BLaER1 (cell line): ENCODE measurements around the gene KRT14.
"Not testable (repeated sequence)": the region's sequence is repeated elsewhere in the genome, so short reads cannot be mapped to it uniquely, and the experiment has no call there.

ENCODE experiments used
- H3K27ac ChIP-seq: shearing (Covaris generic); formaldehyde crosslinking; 2 replicates; pipeline ENCODE4 v1.8.1; 2022
- H3K27me3 ChIP-seq: shearing (Covaris generic); formaldehyde crosslinking; 2 replicates; pipeline ENCODE4 v1.8.1; 2022
- H3K36me3 ChIP-seq: shearing (Covaris generic); formaldehyde crosslinking; 2 replicates; pipeline ENCODE4 v1.8.1; 2022
- H3K4me1 ChIP-seq: shearing (Covaris generic); formaldehyde crosslinking; 2 replicates; pipeline ENCODE4 v1.8.1; 2022
- H3K4me2 ChIP-seq: shearing (Covaris generic); formaldehyde crosslinking; 2 replicates; pipeline ENCODE4 v1.8.1; 2022
- H3K4me3 ChIP-seq: shearing (Covaris generic); formaldehyde crosslinking; 2 replicates; pipeline ENCODE4 v1.8.1; 2022
- H3K9ac ChIP-seq: shearing (Covaris generic); formaldehyde crosslinking; 2 replicates; pipeline ENCODE4 v1.8.1; 2022
- H3K9me3 ChIP-seq: shearing (Covaris generic); formaldehyde crosslinking; 2 replicates; pipeline ENCODE4 v1.8.1; 2022
- H4K20me1 ChIP-seq: shearing (Covaris generic); formaldehyde crosslinking; 2 replicates; pipeline ENCODE4 v1.8.1; 2022
- Cebpa-rat ChIP-seq: shearing (Covaris generic); IDR thresholded peaks from 2 replicates; pipeline ENCODE4 v1.8.1; 2022

The KRT14 gene

DNA sequence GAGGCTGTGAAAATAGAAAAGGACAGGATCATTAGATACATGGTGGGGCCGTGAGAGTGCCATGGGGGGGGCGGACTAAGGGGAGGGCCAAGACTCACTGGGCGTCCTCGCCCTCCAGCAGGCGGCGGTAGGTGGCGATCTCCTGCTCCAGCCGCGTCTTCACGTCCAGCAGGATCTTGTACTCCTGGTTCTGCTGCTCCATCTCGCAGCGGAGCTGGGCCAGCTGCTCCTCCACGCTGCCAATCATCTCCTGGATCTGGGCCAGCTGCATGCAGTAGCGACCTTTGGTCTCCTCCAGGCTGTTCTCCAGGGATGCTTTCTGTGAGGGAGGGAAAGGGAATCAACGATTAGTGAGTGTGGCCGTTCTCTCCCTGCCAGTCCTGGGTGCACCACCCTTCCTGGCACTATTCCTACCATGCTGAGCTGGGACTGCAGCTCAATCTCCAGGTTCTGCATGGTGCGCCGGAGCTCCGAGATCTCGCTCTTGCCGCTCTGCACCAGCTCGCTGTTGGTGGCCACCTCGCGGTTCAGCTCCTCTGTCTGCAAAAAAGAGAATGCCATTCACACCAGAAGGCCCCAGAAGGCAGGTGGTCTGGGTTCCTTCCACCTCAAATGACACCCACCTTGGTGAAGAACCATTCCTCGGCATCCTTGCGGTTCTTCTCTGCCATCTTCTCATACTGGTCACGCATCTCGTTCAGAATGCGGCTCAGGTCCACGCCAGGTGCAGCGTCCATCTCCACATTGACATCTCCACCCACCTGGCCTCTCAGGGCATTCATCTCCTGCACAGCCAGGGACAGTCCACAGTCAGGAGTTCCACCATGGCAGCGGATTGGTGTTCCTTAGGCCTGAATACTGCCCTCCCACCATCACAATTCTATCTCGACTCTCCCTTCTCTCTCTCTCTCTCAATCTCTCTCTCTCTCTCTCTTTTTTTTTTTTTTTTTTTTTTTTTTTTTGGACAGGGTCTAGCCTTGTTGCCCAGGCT is 3.3 kb downstream of the KRT14 start:
- Histone ChIP-seq H4K20me1 (no peaks in the 10 kb centered on the region), H3K27me3 (no peaks in the 10 kb centered on the region), H3K36me3 (no peaks in the 10 kb centered on the region), H3K4me3 (no peak overlapping the region), H3K9me3 (no peaks in the 10 kb centered on the region), H3K4me2 (no peak overlapping the region), H3K27ac (no peak overlapping the region), H3K9ac (no peak overlapping the region), H3K4me1 (no peaks in the 10 kb centered on the region)
- TF ChIP-seq Cebpa-rat, result no peak

DNA sequence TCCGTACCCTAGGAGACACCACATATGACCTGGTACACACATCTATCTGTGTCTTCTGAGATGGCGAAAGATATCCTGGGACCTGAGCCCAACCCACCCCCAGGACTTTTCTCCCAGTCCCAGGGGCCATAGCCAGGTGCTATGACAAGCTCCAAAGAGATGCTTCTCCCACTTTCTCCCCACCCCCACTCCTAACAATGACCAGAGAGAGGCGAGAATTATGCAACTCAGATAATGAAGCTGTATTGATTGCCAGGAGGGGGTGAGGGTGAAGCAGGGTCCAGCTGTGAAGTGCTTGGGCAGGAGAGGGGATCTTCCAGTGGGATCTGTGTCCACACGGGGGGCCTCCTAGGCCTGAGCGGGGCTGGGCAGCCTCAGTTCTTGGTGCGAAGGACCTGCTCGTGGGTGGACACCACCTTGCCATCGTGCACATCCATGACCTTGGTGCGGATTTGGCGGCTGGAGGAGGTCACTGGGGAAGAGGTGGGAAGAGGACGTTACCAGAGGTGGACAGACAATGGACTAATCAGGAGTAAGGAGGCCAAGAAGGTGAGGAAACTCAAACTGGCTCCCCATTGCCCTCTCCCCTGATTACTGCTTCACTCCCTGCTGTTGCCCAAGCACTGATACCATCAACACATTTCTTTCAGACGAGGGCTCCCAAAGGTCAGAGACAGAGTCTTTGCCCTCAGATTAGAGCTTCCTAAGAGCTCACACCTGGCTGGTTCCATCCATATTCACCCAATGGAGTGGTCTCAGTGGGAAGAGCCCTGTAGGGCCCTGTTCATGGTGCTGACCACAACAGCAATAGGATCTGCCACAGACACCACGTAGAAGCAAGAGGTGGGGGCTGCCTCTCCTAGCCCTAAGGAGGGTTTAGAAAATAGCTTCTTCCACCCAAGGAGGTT is 4.4 kb downstream of the KRT14 start:
- H4K20me1 ChIP-seq, H3K4me1 ChIP-seq, H3K9ac ChIP-seq, H3K36me3 ChIP-seq, H3K27ac ChIP-seq, H3K9me3 ChIP-seq, H3K27me3 ChIP-seq, H3K4me3 ChIP-seq, H3K4me2 ChIP-seq: not testable (repeated sequence)

DNA sequence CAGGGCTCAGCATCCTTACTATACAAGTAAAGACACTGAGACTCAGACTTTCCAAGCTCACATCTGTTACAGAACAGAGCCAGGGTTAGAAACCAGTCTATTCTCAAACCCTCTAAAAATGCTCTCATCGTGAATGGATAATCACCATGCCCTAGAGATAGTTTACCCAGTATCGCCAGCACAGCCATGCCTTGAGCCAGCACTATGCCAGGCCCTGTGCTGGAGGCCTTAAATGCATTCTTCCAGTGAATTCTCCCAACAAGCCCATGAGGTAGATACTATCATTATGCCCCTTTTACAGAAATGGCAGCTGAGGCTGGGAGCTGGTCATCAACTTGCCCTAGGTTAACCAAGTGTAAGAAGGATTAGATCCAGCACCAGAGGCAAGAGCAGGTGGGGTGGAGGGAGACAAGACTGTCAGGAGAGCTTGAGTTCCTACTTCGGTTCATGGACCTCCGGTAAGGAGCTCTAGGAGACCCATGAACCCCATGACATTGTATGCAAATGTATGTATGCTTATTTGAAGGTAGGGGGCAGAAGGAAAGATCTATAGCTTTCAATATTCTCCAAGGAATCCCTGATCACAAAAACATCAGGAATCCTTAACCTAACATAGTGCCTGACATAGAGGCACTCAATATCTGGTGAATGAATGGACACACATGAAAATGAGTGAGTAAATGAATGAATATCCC is 5.2 kb downstream of the KRT14 start:
- Histone ChIP-seq H3K9me3 (no peaks in the 10 kb centered on the region), H3K4me1 (no peaks in the 10 kb centered on the region), H4K20me1 (no peaks in the 10 kb centered on the region), H3K36me3 (no peaks in the 10 kb centered on the region), H3K27ac (no peak overlapping the region), H3K9ac (no peak overlapping the region), H3K4me3 (no peak overlapping the region), H3K4me2 (no peak overlapping the region), H3K27me3 (no peaks in the 10 kb centered on the region)
- TF ChIP-seq Cebpa-rat, result no peak

DNA sequence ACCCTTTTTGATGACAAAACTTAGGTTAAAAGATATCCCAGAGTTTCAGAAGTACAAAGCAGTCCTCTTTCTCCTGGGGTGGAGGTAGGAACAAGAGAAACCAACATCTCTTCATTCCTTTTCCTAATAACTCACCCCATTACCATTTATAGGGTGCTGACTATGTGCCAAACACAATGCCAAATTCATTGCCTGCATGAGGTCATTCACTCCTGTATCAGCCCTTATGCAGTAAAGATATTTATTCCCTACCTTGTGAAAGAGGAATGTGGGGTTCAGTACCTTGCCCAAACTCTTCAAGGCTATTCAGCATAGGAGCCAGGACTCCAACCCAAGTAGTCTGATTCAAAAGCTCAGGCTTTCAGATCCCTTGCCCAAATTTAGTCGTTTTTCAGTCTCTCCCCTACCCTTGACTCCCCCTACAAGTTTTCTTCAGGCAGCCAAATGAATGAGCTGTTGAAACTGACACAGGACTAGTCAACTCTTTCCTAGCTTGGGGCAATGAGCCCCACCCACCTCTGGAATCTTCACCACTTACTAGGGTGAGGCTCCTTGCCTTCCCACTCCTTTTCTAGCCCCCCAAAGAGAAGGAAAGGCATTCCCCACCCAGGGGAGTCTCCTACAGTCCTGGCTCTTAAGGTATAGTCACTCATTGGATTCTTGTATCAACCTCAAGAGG is 5.9 kb downstream of the KRT14 start:
- Histone ChIP-seq H3K4me3 (no peak overlapping the region), H3K27ac (no peak overlapping the region), H3K9me3 (no peaks in the 10 kb centered on the region), H3K4me1 (no peaks in the 10 kb centered on the region), H3K4me2 (no peak overlapping the region), H3K9ac (no peak overlapping the region), H4K20me1 (no peaks in the 10 kb centered on the region), H3K36me3 (no peaks in the 10 kb centered on the region), H3K27me3 (no peaks in the 10 kb centered on the region)
- TF ChIP-seq Cebpa-rat, result no peak

DNA sequence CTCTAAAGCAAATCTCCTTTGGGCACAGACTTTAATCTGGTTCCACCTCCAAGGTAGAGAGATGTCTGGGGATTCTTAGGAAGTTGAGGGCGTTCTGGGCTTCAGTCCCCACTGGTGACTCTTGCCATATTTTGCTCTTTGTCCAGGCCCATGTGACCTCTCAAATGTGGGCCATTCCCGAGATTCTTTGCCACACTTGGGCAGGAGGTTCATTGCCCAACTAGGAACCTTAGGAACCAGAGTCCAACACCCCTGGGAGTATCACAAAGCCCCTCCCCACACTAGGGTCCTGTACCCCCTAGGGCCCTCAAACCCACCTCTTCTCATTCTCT is 6.5 kb downstream of the KRT14 start:
- Histone ChIP-seq H3K27ac (no peak overlapping the region), H3K4me1 (no peaks in the 10 kb centered on the region), H3K4me2 (no peak overlapping the region), H4K20me1 (no peaks in the 10 kb centered on the region), H3K9ac (no peak overlapping the region), H3K36me3 (no peaks in the 10 kb centered on the region), H3K9me3 (no peaks in the 10 kb centered on the region), H3K27me3 (no peaks in the 10 kb centered on the region), H3K4me3 (no peak overlapping the region)
- TF ChIP-seq Cebpa-rat, result no peak

DNA sequence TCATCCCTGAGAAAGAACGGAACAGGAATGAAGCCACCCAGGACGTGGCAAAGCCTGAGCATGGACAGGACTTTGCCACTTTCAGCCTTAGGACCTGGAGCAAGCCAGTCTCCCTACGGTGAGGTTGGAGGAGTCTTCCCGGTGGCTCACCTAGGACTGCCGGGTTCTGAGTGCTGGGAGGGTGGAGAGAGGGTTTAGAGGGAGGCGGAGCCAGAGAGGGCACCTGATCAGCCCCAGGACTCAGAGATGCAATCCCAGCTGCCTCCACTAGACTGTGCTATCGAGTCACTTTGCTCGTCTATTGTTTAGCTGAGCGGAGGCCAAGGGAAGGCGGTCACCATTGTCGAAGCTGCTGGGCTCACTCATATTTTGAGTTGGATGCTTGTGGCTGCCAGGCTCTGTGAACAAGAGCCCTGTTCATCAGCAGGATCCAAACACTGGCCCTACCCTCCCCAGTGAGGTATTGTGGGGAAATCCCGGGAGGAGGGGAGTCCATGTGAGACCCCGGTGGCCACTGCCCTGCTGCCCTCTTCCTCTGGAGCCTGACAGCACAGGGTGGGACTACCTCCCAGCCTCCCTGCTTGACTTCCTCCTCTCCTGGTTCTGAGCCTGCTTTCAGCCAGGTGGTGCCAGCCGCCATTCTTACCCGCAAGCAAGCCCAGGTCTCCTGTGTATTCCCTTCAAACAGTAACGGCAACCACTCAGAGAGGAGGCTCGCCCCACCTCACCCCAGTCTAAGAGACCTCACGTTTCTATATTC is 7.0 kb downstream of the KRT14 start:
- no peaks in the 10 kb centered on the region for H4K20me1 ChIP-seq
- no peaks in the 10 kb centered on the region for H3K27me3 ChIP-seq
- no peaks in the 10 kb centered on the region for H3K4me1 ChIP-seq
- H3K4me2 ChIP-seq, result no peak overlapping the region
- H3K9me3 ChIP-seq, result no peaks in the 10 kb centered on the region
- H3K36me3 ChIP-seq, result no peaks in the 10 kb centered on the region
- no peak overlapping the region for H3K27ac ChIP-seq
- no peak overlapping the region for H3K4me3 ChIP-seq
- no peak overlapping the region for H3K9ac ChIP-seq
- TF ChIP-seq Cebpa-rat, result no peak

DNA sequence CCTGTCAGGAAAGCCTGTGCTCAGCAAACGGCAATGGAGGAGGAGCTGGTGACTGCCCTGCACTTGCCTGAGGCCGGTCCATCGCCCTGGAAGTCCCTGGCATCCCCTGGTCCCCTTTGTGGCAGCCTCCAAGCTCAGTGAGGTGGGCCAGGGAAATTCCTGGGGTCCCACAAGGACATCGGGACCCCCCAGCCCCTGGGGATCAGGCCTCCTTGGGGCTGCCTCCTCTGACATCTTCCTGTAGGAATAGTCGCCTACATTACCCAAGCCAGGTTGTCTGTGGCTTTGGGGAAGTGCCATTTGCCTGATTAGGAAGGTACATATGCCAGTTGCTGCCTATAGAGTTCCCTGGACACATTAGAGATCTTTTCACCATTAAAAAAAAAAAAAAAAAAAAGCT is 7.7 kb downstream of the KRT14 start:
- Histone ChIP-seq H3K4me3 (no peak overlapping the region), H3K9ac (no peak overlapping the region), H3K36me3 (no peaks in the 10 kb centered on the region)

DNA sequence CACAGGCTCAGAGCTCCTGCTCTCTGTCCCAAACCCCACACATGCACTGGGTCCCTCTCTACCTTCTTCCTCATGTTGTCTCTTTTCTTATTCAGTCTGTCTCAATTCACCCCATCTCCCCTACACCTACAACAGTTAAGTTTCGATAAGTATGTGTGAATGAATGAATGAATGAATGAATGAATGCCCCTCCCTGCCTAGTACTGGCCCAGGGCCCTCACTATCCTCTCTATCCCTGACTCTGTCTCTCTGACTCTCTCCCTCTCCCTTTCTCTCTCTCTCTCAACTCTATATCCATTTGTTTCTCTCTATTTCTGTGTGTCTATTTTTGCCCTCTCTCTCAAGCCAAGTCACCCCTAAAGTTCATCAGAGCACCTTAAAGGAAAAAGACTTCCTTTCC is 8.2 kb downstream of the KRT14 start:
- Histone ChIP-seq H3K4me1 (no peaks in the 10 kb centered on the region), H3K4me2 (no peak overlapping the region), H3K9me3 (no peaks in the 10 kb centered on the region), H3K9ac (no peak overlapping the region), H3K4me3 (no peak overlapping the region), H4K20me1 (no peaks in the 10 kb centered on the region), H3K36me3 (no peaks in the 10 kb centered on the region), H3K27ac (no peak overlapping the region), H3K27me3 (no peaks in the 10 kb centered on the region)
- TF ChIP-seq Cebpa-rat, result no peak

More for the DNA sequence above, 7.7 kb downstream of the KRT14 start:
- Histone ChIP-seq H3K27me3 (no peaks in the 10 kb centered on the region), H3K9me3 (no peaks in the 10 kb centered on the region), H3K4me2 (no peak overlapping the region), H4K20me1 (no peaks in the 10 kb centered on the region), H3K4me1 (no peaks in the 10 kb centered on the region), H3K27ac (no peak overlapping the region)
- TF ChIP-seq Cebpa-rat, result no peak

DNA sequence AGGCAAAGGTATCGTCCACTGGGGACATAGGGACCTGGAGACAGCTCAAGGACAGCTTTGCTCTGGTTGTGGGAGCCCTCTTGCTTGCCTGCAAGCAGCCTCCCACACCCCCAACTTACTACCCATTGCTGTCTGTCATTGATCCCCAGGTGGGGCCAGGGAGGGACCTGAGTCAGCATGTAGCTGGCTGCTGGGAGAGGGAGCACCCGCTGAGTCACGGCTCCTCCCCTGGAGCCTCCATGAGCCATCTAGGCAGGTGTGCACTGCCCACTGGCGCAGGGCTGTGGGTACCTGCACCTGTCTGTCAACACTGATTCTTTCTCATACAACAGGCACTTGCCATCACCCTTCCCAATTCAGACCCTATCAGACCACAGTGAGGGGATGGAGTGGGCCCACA is 10.0 kb downstream of the KRT14 start:
- not testable (repeated sequence) for H3K27me3 ChIP-seq, H3K36me3 ChIP-seq, H3K9me3 ChIP-seq, H4K20me1 ChIP-seq, H3K4me2 ChIP-seq, H3K9ac ChIP-seq, H3K4me1 ChIP-seq, H3K27ac ChIP-seq, H3K4me3 ChIP-seq
